HepG2 (cell line): ENCODE results near the gene SRCAP. TPM values are rescaled to one million over a fixed set of nuclear protein-coding genes. Genes with fewer than 3 reads are reported as not detected.

Experiments
- AHDC1 ChIP-seq: sonication (generic); formaldehyde crosslinking; IDR thresholded peaks from 2 replicates; pipeline ENCODE4 v1.5.1; 2020; ENCODE audit warnings: mild to moderate bottlenecking, missing genetic modification reagents, borderline replicate concordance
- CENPT ChIP-seq: sonication (generic); formaldehyde crosslinking; IDR thresholded peaks from 2 replicates; pipeline ENCODE4 v1.8.0; 2022; ENCODE audit warnings: low read depth, mild to moderate bottlenecking, moderate library complexity, missing genetic modification reagents
- ETV5 ChIP-seq: IDR thresholded peaks from 2 replicates; pipeline ENCODE4 v1.6.1; 2018; ENCODE audit warnings: missing biosample characterization, missing genetic modification reagents, inconsistent platforms, borderline replicate concordance
- FOSL1 ChIP-seq: sonication (generic); formaldehyde crosslinking; IDR thresholded peaks from 2 replicates; pipeline ENCODE4 v1.9.0; 2021; ENCODE audit warnings: missing genetic modification reagents, borderline replicate concordance
- GLI4 ChIP-seq: sonication (generic); formaldehyde crosslinking; IDR thresholded peaks from 2 replicates; pipeline ENCODE4 v1.5.1; 2020; ENCODE audit warnings: missing genetic modification reagents, mild to moderate bottlenecking, moderate library complexity, borderline replicate concordance
- IKZF5 ChIP-seq: IDR thresholded peaks from 2 replicates; pipeline ENCODE4 v1.6.1; 2018; ENCODE audit warnings: missing genetic modification reagents, mild to moderate bottlenecking, missing compliant biosample characterization
- ISX ChIP-seq: sonication (generic); formaldehyde crosslinking; conservative IDR thresholded peaks from 2 replicates; pipeline ENCODE4 v1.5.0; 2020; ENCODE audit warnings: missing genetic modification reagents
- SNAPC2 ChIP-seq: sonication (generic); formaldehyde crosslinking; IDR thresholded peaks from 2 replicates; pipeline ENCODE4 v1.8.1; 2022; ENCODE audit warnings: mild to moderate bottlenecking, missing genetic modification reagents
- TRAFD1 ChIP-seq: sonication (generic); formaldehyde crosslinking; IDR thresholded peaks from 2 replicates; pipeline ENCODE4 v1.5.1; 2020; ENCODE audit warnings: missing genetic modification reagents, mild to moderate bottlenecking, borderline replicate concordance
- ZFY ChIP-seq: sonication (generic); formaldehyde crosslinking; IDR thresholded peaks from 2 replicates; pipeline ENCODE4 v1.4.0; 2020; ENCODE audit warnings: missing genetic modification reagents
- ZNF20 ChIP-seq: sonication (generic); formaldehyde crosslinking; IDR thresholded peaks from 2 replicates; pipeline ENCODE4 v1.4.0; 2020; ENCODE audit warnings: mild to moderate bottlenecking, moderate library complexity, missing genetic modification reagents
- ZNF292 ChIP-seq: sonication (generic); formaldehyde crosslinking; IDR thresholded peaks from 2 replicates; pipeline ENCODE4 v1.8.1; 2022; ENCODE audit warnings: mild to moderate bottlenecking, low read depth, missing genetic modification reagents, borderline replicate concordance
- polyA plus RNA-seq, 8 experiments: library from polyadenylated mRNA; depleted of rRNA in 3 of 8; stranded (reverse) in 7 of 8; unstranded in 1 of 8; fragments of >200 nt; fragmentation: Illumina TruSeq in 4 of 8; extraction: Trizol in 4 of 8; gene quantifications; 2 replicates each; pipeline versions ENCODE4 v1.2.1 to v1.2.3, GENCODE V29; 2011 to 2016; ENCODE audit warnings: low read depth in 4 of 8, missing spikeins in 1 of 8, mixed read lengths in 1 of 8; ENCODE audit not compliant: insufficient read depth in 1 of 8
- total RNA-seq, 5 experiments: library from RNA; depleted of rRNA; stranded (reverse); fragments of >200 nt; fragmentation: Illumina TruSeq; extraction: Trizol; gene quantifications; 2 replicates each; pipeline ENCODE4 v1.2.3, GENCODE V29; 2016; ENCODE audit warnings: low read depth in 1 of 5
- TF ChIP-seq, protein P1 (sequence below): sonication (generic); formaldehyde crosslinking; IDR thresholded peaks from 2 replicates; pipeline ENCODE4 v1.8.0; 2022; ENCODE audit warnings: mild to moderate bottlenecking, missing genetic modification reagents, moderate library complexity
- TF ChIP-seq, protein P2 (sequence below): sonication (generic); formaldehyde crosslinking; IDR thresholded peaks from 2 replicates; pipeline ENCODE4 v1.5.0; 2020; ENCODE audit warnings: mild to moderate bottlenecking, missing genetic modification reagents, borderline replicate concordance

SRCAP gene
- total and polyA plus RNA-seq, 2 of the 13 experiments (the other 11 are each of a cell fraction or from before 2014, with no cell fraction given) = 4.9 to 9.0 TPM

- no peak for TF ChIP-seq AHDC1 (CRISPR knock-in tag)
- TF ChIP-seq SNAPC2 = peak; percentile 70
- no peak for TF ChIP-seq TRAFD1 (CRISPR knock-in tag)
- no peak for TF ChIP-seq ISX (CRISPR knock-in tag)
- no peak for TF ChIP-seq FOSL1 (CRISPR knock-in tag)
- peak; percentile 89 for TF ChIP-seq ETV5 (CRISPR knock-in tag)
- peak; percentile 59; the same call in 1 of the 2 replicates for TF ChIP-seq ZFY (CRISPR knock-in tag)
- TF ChIP-seq ZNF20 = 0 out of 2 replicates have a peak, but pooled peaks have one; percentile 64
- TF ChIP-seq, protein P1, sequence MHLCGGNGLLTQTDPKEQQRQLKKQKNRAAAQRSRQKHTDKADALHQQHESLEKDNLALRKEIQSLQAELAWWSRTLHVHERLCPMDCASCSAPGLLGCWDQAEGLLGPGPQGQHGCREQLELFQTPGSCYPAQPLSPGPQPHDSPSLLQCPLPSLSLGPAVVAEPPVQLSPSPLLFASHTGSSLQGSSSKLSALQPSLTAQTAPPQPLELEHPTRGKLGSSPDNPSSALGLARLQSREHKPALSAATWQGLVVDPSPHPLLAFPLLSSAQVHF (CRISPR knock-in tag) = peak; percentile 83; the same call in 1 of the 2 replicates
- TF ChIP-seq, protein P2, sequence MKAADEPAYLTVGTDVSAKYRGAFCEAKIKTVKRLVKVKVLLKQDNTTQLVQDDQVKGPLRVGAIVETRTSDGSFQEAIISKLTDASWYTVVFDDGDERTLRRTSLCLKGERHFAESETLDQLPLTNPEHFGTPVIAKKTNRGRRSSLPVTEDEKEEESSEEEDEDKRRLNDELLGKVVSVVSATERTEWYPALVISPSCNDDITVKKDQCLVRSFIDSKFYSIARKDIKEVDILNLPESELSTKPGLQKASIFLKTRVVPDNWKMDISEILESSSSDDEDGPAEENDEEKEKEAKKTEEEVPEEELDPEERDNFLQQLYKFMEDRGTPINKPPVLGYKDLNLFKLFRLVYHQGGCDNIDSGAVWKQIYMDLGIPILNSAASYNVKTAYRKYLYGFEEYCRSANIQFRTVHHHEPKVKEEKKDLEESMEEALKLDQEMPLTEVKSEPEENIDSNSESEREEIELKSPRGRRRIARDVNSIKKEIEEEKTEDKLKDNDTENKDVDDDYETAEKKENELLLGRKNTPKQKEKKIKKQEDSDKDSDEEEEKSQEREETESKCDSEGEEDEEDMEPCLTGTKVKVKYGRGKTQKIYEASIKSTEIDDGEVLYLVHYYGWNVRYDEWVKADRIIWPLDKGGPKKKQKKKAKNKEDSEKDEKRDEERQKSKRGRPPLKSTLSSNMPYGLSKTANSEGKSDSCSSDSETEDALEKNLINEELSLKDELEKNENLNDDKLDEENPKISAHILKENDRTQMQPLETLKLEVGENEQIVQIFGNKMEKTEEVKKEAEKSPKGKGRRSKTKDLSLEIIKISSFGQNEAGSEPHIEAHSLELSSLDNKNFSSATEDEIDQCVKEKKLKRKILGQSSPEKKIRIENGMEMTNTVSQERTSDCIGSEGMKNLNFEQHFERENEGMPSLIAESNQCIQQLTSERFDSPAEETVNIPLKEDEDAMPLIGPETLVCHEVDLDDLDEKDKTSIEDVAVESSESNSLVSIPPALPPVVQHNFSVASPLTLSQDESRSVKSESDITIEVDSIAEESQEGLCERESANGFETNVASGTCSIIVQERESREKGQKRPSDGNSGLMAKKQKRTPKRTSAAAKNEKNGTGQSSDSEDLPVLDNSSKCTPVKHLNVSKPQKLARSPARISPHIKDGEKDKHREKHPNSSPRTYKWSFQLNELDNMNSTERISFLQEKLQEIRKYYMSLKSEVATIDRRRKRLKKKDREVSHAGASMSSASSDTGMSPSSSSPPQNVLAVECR (CRISPR knock-in tag) = peak; percentile 89
- TF ChIP-seq IKZF5 (CRISPR knock-in tag) = peak; percentile 97
- TF ChIP-seq GLI4 (CRISPR knock-in tag) = no peak
- peak; percentile 88 for TF ChIP-seq ZNF292 (CRISPR knock-in tag)
- TF ChIP-seq CENPT = no peak; the same call in 1 of the 2 replicates
Observed at GRCh38 chr16:30786936-30787612, 88.1 kb downstream of the SRCAP start, which contains the start of gene ZNF629 (continued).
